ENCODE results near the gene PRKAA2. TPM values are rescaled to one million over a fixed set of nuclear protein-coding genes. Genes with fewer than 3 reads are reported as not detected.
A peak's percentile ranks its signal among the peaks of the same experiment; 100 is the strongest.

Gene PRKAA2
- total and polyA plus RNA-seq, 2 of the 4 experiments (the other 2 are of a cell fraction), result 0.72 to 1.4 TPM

GRCh38 chr1:56666112-56666608 is 21.0 kb downstream of the PRKAA2 start:
- Histone ChIP-seq H4K5ac (ENCODE audit: low read depth, low read length) (no peak overlapping the region), H4K20me1 (ENCODE audit: insufficient read depth, low read length) (no peaks in the 10 kb centered on the region), H3K9ac (ENCODE audit: low read depth, low read length) (no peak overlapping the region), H3K4me3 (ENCODE audit: insufficient read depth, low read depth, low read length) (no peak overlapping the region), H3K4ac (ENCODE audit: low read depth, low read length) (no peak overlapping the region), H2BK120ac (ENCODE audit: low read depth, low read length) (no peak overlapping the region), H3K4me1 (ENCODE audit: control insufficient read depth, insufficient read depth, low read length) (no peaks in the 10 kb centered on the region), H2BK15ac (ENCODE audit: low read depth, low read length) (no peak overlapping the region), H3K4me2 (ENCODE audit: low read depth, low read length) (no peak overlapping the region), H3K14ac (replicated peaks; ENCODE audit: low read depth, low read length) (no peak overlapping the region), H3K36me3 (ENCODE audit: control insufficient read depth, insufficient read depth, low read length) (no peaks in the 10 kb centered on the region), H3K18ac (ENCODE audit: low read depth, low read length) (no peak overlapping the region), H2AK5ac (ENCODE audit: low read depth, low read length) (no peak overlapping the region), H3K56ac (ENCODE audit: extremely low read depth, insufficient read depth, low read length) (no peak overlapping the region), H2AFZ (replicated peaks; ENCODE audit: low read length, poor library complexity) (no peak overlapping the region), H3K23ac (ENCODE audit: low read depth, low read length) (no peak overlapping the region; the same call in 1 of the 2 replicates), H2AK9ac (replicated peaks; ENCODE audit: low read depth, low read length, poor library complexity) (no peak overlapping the region), H3K79me1 (ENCODE audit: low read depth in 1 of 2, low read length in 2 of 2) (no peaks in the 10 kb centered on the region), H3K27me3 (ENCODE audit: control insufficient read depth, insufficient read depth, low read length) (no peaks in the 10 kb centered on the region), H3K9me1 (ENCODE audit: insufficient read depth, low read length) (no peaks in the 10 kb centered on the region), H3K9me3 (ENCODE audit: control insufficient read depth, insufficient read depth, low read length) (no peaks in the 10 kb centered on the region), H4K91ac (ENCODE audit: insufficient read depth, low read depth, low read length) (no peak overlapping the region), H2BK5ac (ENCODE audit: low read depth, low read length, poor library complexity, severe bottlenecking) (no peak overlapping the region), H3K27ac (ENCODE audit: insufficient read depth, low read length) (no peak overlapping the region), H4K8ac (ENCODE audit: low read depth in 2 of 2, low read length in 2 of 2) (no peak overlapping the region), H2BK20ac (ENCODE audit: low read depth, low read length) (no peak overlapping the region)
- dilution Hi-C loops (cut with HindIII; ENCODE audit: low sequenced_read_pairs, unreplicated experiment), result no loop called here
- no peak for TF ChIP-seq USF2 (IDR thresholded peaks at IDR 0.05; ENCODE audit: low read depth, low read length)
- intact Hi-C loops (cut with micrococcal nuclease), result no loop called here
- CTCF ChIA-PET, result interaction anchor here (0.6 kb wide), 2 partner anchors 36 to 43 kb away, joined by 3 to 4 read pairs; no protein-coding TSS in a partner anchor
- DNase-seq, result no peak
- ATAC-seq (ENCODE audit: low read depth), result 0 out of 2 replicates have a peak, but pooled peaks have one; percentile 17
- POLR2A ChIA-PET (ENCODE audit: unreplicated experiment), result no interaction called here
- in situ Hi-C loops (cut with MboI; ENCODE audit: low sequenced_read_pairs), result no loop called here
- no TSS peak for BruUV-seq (replicated peaks)
- no CpG with 5 or more reads among the region's 3 CpGs for WGBS, 2 experiments (ENCODE audit: extremely low coverage in 2 of 2, insufficient read length in 1 of 2)

All from IMR-90 (cell line).